GM19324 (cell line): ENCODE results near the gene NRN1.

Source experiments
- ATAC-seq: cut with Tn5 transposase; IDR thresholded peaks from one replicate; pipeline ENCODE4 v1.9.1; 2021; ENCODE audit warnings: mild to moderate bottlenecking, moderate library complexity; ENCODE audit not compliant: unreplicated experiment, low FRiP score

NRN1 gene

DNA sequence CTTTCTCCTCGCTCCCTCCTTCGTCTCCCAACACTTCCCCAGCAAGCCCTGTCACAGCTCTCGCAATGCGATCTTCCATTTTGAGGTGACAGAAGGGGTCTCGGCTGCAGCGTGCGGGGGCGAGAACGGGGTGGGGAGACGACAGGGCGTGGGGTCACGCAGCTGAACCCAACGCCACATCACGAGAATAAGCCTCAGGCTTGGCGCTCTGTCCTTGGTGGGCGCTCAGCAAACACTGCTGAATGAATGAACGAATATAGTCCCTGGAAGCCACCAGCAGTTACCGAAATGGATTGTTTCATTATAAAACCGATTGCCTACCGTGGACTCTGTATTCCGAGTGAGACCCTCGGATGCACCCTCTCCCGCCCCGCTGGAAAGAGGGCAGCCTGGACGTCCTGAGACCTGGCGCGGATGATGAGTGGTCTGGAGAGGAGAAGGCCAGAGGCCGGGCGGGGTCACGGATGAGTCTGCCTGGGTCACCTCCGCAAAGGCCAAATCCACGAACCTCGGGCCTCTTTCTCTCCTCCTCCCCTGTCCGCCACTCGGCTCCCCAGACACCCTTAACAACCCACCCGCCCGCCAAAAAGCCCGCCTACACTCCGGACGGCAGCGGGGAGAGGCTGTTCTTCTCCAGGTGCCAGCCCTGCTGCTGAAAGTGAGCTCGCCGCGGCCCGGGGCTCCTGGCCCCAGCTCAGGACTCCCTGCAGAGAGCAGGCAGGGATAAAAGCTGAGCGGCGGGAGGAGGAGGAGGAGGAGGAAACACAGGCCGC, 3.7 kb downstream of the NRN1 start:
- no peak for ATAC-seq

DNA sequence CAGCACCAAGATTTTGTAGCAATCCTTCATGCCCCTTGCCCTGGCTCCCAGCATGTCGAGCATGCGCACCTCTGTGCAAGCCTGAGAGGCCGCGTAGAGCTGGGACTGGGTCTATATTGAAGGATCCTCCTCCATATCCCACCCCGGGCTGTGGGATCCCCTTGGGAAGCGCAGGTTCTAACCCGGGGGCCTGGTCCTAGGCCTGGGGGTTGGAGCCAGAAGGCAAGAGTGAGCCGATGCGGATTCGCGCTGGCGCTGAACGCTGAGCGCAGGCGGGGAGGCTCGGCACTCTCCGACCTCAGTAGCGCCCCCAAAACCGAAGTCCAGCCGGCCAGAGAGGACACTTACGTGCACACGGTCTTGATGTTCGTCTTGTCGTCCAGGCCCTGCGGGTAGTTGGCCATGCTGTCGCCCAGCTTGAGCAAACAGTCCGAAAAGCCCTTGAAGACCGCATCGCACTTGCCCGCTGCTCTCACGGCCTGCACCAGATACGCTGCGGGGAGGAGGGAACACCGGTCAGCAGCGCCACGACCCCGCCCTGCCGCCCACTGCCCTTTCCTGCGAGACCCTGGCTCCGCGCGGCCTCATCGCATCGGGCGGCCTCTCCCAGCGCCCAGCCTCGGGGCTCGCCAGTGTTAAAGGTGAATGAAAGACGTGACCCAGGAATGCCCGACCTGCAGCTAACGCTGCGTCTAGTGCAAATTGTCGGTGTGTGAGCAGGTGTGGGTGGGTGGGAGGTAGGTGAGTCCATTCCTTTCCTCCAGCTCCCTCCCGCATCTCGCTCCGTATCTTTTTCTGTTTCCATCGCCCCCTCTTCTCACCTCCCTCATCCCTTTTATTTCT, 4.5 kb downstream of the NRN1 start:
- no peak for ATAC-seq

DNA sequence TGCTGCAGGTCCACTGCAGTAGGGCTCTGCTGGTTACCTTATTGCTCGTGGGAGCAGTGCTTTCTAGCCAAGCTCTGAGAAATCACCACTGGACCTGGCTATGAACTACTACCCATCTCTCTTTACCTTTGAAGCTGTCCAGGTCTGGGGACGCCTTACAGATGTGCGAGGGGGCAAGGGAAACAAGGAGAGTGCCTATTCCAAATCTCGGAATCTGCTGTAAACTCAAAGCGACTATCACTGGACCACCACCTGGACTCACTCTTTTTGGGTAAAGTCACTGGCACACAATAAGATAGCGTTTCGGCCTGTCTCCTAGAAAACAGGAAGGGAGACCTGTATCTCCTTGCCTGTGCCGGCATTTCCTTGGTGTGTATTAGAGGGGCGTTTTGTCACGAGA, 5.3 kb downstream of the NRN1 start:
- ATAC-seq: no peak

- ATAC-seq: no peak
These were observed 6.8 kb downstream of the NRN1 start for GRCh38 chr6:5999688-6000608.

DNA sequence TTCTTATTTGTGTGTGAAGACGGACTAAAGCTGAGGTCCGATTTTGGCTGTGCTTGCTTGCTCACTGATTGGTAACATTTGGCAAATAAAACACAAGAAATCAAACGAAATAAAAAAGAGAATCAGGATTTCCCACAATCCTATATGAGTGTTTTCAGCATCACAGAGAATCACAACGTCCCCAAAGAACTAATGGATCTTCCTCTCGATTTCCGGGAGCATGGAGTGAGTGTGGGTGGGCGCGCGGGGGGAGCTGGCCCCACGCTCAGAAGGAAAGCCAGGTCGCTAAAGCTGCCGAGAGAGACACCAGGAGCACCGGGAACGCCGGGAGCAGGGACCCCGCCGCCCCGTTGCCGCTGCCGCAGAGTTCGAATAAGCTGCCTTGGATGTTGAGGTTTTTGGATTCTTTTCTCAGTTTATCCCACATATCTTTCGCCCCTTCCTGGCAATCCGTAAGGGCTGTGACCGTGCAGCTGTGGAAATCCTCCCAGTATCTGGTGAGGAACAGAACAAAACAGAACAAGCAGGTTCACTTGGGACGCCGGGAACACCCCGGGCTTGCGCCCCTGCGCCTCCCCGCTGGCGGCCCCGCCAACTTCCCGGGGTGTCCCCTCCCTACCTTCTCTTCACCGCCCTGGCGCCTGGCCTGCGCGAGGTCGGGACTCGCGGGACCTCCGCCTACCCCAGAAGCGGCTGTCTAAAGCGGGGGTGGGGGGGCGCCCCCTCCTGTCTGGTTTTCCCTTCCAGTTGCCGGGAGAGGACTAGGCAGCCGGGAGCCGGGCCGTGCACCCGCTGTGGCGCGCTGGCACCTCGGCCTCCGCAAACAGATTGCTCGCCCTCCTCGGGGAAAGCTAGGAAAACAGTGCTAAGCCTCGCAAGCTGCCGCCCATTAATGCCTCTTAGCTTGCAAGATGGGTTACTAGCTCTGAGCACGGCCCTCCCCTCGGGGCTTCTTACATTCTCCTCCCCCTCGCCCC, 7.7 kb downstream of the NRN1 start:
- ATAC-seq: no peak

GRCh38 chr6:5998236-5998635, 8.5 kb downstream of the NRN1 start:
- no peak for ATAC-seq

DNA sequence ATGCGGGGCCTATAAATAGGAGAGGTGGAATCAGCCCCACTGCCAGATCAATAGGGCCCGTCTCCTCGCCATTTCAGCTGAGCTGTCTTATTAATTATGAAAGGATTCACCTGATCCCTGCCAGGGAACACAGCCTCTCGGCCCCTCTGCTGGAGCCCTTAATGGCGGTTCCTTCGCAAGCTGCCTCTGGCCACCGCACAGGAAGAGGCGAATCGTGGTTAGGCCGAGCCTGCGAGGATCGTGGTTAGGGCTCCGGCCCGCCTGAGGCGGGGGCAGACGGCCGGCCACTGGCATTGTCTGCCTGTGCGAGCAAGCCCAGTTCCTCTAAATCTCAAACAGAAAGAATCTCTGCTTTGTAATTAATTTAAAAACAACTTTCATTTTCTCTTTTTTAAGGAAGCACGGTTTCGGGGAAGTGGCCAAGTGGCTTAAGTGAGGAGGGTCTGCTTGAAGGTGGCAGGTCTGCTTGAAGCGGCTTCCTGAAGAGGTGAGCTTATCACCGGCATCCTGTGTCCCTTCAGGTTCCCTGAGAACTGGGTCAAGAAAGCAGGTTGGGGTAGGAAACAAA, 9.2 kb downstream of the NRN1 start:
- no peak for ATAC-seq

- no peak for ATAC-seq
These were observed 9.9 kb downstream of the NRN1 start for GRCh38 chr6:5996714-5997419.

GRCh38 chr6:5995949-5996713, 10.6 kb downstream of the NRN1 start:
- no peak for ATAC-seq

- ATAC-seq: no peak
These were observed 11.1 kb downstream of the NRN1 start for GRCh38 chr6:5995658-5995948.

GRCh38 chr6:5994999-5995657, 11.6 kb downstream of the NRN1 start:
- no peak for ATAC-seq

DNA sequence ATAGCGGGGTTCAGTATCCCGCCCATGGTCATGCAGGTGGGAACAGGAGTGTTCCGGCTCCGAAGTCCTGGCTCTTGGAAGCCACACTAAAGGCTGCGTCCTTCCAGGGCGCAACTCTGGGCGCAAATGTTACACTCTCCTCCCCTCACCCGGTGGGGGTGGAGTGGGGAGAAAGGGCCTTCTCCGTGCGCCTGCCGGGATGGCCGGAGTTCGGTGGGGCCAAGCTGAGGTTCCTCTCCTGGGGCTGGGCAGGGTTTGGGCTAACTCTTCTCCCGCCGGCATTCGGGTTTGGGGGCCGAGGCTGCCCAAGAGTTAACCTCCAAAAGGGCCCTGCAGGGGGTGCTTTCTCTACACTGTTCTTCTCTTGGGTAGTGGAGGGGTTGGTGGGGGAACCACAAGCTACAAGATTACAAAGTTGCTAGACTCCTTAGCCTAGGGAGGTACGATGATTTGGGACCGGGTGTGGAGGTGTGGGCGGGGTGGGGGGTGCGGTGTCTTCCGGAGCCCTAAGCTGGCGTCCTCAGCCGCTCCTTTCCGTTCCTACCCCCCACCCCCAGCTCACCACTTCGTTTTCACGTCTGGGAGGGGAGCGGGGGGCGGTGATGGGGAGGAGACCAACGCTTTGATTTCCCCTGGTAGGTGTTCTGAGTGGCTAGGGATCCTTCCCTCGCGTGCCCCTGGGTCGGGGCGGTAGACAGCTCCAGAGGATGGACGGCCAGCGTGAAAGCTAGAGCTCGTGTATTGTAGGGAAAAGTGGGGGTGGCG, 12.3 kb downstream of the NRN1 start:
- ATAC-seq: no peak

GRCh38 chr6:5992551-5993225, 14.0 kb downstream of the NRN1 start:
- ATAC-seq: no peak

DNA sequence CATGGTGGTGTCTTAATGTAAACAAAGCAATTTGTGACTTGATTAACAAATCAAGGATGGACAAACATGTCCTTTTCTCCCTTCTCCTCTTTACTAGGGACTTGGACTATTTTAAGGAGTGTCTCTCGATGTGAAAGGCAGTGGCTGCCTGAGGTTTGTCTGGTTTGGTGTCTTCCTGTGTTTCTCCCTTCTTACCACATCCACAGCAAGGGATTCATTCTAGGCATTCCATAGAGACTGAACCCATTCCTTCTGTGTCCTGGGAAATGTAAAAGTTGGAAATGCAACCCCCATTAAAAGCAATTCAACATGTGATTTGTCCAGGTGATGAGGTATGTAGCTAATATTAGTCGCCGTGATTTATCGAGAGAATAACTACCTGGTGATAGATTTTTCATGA, 15.9 kb downstream of the NRN1 start:
- no peak for ATAC-seq

GRCh38 chr6:5989141-5989723, 17.5 kb downstream of the NRN1 start:
- ATAC-seq: no peak

DNA sequence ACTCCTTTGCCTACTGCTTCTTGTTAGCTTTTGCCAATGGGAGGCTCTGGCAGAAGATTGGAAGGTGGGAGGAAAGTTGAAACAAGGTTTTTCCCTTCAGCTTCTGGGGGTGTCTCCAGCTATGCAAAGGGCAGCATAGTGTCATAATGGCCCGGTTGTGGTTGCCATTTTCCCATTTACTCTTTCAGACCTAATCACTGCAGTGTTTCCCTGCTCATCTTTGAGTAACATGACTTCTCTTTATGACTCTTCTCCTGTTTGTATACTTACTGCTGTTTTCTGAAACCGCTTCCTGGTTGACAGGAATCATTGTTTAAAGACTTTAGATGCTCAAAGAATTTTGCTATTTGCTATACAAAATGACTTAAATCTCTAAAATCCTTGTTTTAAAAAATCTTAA, 19.9 kb downstream of the NRN1 start:
- no peak for ATAC-seq
